ENCODE results near the gene IL36RN.

DNA sequence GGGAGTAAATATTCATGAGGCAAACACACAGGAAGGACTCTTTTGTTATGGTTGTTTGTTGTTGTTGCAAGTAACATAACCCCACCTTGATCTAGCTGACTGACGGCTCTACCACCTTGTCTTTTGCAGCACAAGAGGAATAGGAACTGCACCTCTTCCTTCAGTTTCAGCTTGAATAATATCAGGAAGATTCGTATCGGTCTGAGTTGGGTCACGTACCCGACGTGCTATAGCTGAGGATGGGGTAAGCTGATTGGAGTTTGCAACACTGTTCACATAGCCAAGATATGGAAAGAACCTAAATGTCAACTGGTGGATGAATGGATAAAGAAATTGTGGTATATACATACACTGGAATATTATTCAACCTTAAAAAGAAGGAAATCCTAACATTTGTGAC is 53.9 kb downstream of the IL36RN start:
- no peak for TF ChIP-seq POLR2A (IDR thresholded peaks at IDR 0.05)
- TF ChIP-seq, protein P1, sequence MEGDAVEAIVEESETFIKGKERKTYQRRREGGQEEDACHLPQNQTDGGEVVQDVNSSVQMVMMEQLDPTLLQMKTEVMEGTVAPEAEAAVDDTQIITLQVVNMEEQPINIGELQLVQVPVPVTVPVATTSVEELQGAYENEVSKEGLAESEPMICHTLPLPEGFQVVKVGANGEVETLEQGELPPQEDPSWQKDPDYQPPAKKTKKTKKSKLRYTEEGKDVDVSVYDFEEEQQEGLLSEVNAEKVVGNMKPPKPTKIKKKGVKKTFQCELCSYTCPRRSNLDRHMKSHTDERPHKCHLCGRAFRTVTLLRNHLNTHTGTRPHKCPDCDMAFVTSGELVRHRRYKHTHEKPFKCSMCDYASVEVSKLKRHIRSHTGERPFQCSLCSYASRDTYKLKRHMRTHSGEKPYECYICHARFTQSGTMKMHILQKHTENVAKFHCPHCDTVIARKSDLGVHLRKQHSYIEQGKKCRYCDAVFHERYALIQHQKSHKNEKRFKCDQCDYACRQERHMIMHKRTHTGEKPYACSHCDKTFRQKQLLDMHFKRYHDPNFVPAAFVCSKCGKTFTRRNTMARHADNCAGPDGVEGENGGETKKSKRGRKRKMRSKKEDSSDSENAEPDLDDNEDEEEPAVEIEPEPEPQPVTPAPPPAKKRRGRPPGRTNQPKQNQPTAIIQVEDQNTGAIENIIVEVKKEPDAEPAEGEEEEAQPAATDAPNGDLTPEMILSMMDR (IDR thresholded peaks at IDR 0.05) = no peak

Measured in ovary (tissue), 3 donors.